Hematopoietic multipotent progenitor cell treated with erythropoietin and hydrocortisone succinate and interleukin-3 and kit ligand, for 8 days (in vitro differentiated cells): Measurements from ENCODE around the gene CRB1.
A peak's percentile ranks its signal among the peaks of the same experiment; 100 is the strongest.

ENCODE experiments used
- DNase-seq: peaks from one replicate; pipeline ENCODE4 v3.0.0-alpha.2; 2015

CRB1 gene

DNA sequence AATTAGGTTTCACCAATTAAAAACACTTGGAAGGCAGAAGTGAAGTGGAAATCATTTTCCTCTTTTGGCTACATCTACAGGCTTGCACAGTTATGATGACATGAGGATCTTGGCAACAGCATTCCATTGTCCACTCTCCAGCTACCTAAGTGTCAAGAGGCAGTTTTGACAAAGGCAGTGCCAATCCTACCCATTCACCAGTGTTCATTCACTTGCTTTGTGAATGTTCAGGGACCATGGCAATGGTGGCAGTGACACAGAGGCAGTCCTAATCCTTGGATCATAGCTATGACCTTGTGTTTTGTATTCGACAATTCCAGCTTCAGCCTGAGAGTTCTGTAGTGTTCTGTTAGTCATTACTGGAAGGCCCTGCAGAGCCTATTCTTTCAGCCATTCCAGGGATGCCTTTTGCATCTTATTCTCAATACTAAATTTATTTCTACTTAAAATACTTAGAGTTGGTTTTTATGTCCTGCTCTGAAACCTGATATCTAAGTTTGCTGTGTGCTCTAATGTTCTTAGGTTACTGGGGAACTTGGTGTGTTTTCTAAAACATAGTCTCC lies 36.7 kb downstream of the CRB1 start:
- no peak for DNase-seq

DNA sequence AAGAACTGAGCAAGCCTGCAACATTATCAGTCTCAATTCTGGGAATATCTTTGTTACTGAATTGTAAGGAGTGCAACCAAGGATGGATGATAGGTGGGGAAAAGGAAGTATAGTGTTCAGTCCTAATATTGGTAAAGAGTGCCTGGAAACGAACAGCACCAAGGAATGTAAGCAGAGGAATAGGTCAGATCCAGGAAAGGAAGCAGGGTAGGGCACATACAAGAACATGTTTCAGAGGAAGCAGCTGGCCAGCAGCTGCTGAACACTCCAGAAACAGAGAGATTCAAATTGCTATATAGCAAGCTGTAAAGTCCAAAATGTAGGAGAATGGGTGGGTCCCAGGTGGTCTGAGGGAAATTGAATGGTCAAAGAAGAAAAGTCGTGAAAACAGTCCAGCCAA lies 37.9 kb downstream of the CRB1 start:
- DNase-seq: no peak

GRCh38 chr1:197306381-197307062 lies 38.5 kb downstream of the CRB1 start:
- no peak for DNase-seq

GRCh38 chr1:197307136-197307535 lies 39.1 kb downstream of the CRB1 start:
- no peak for DNase-seq

DNA sequence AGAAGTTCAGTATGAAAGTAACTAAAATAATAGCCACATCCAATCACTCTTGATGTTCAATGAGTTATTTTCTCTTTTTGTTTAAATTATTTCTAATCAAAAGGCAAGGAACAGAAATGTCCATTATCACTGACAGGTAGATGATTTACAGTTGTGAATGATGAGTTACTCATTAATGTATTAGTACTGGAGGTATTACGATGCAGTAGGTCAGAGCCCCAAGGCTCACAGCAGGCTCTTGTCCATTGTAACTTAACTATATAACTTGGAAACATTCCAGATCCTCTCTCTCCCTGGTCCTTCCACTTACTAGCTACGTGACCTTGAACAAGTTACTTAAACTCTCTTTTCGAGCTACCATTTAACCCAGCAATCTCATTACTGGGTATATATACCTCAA lies 39.5 kb downstream of the CRB1 start:
- DNase-seq: no peak

DNA sequence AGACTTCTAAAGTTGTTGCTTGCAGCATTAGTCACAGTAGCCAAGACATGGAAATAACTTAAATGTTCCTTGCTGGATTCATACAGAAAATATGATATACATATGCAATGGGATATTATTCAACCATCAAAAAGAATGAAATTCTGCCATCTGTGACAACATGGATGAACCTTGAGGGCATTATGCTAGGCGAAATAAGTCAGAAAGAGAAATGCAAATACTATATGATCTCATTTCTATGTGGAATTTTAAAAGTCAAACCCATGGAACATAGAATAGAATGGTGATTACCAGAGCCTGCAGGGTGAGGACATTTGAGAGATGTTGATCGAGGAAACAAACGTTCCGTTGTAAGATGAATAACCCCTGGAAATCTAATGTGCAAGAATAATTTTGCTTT lies 43.0 kb downstream of the CRB1 start:
- no peak for DNase-seq

- no peak for DNase-seq
Measured at GRCh38 chr1:197312163-197312562, 44.1 kb downstream of the CRB1 start.

- DNase-seq: no peak
Measured at GRCh38 chr1:197313713-197314112, 45.7 kb downstream of the CRB1 start.

- no peak for DNase-seq
Measured at GRCh38 chr1:197314682-197315081, 46.6 kb downstream of the CRB1 start.

- DNase-seq: no peak
Measured at GRCh38 chr1:197319631-197320030, 51.6 kb downstream of the CRB1 start.

DNA sequence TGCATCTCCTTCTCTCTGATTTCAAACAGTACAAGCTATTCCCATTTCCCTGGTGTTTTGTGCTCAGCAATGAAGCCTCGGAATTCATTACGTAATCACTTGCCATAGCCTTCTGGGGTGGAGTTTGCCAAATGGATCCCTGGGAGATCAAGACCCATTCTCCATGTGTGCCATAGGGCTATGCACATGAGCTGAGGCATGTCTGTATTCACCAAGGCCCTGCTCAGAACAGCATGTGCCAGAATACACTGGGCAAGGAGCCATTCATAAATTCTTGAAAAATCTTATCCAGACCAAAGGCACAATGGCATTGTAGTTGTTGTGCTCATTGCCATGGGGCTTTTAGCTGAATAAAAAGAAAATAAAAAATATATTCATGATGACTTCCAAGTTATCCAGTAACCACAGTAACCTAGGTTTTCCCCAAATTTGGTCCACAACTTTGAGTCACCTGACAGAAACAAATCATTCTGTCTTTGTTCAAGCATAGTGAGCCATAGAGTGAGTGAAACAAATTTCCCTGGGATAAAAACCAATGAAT lies 53.0 kb downstream of the CRB1 start:
- no peak for DNase-seq

DNA sequence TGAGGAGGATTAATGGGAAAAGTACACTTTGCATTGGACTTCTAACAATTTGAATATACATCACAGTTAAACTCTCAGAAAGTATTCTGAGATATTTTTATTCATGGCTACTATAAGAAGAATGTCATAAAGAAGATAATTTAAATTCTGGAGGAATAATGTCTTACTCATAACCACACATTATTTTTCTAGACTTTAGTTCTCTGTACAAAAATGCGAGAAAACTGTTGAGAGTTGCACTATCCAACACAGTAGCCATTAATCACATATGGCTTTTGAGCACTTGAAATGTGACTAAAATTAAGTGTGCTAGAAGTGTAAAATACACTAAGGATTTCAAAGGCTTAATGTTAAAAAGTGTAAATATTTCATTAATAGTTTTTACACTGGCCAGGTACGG lies 53.8 kb downstream of the CRB1 start:
- no peak for DNase-seq

- peak; percentile 13 for DNase-seq
Measured at GRCh38 chr1:197327776-197328364, 59.8 kb downstream of the CRB1 start.

- DNase-seq: no peak
Measured at GRCh38 chr1:197330213-197330612, 62.2 kb downstream of the CRB1 start.

GRCh38 chr1:197331565-197331964 lies 63.5 kb downstream of the CRB1 start:
- no peak for DNase-seq

GRCh38 chr1:197333041-197333440 lies 65.0 kb downstream of the CRB1 start:
- no peak for DNase-seq

DNA sequence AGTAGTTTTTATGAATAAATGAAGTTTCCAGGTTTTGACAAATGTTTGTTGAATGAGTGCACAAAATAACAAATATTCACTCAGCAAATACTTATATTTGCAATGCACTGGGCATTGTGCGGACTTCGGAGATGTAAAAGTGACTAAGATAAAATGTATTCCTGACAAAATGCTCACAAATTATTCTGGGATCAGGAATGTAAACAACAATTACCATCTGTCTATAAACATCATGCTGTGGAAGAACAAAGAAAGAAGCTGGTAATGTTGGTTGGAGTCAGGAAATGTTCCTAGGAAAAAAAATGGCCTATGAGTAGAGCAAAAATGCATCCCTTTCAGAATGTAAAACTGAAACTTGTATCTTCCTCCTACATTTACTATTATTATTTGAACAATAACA lies 68.5 kb downstream of the CRB1 start:
- no peak for DNase-seq

GRCh38 chr1:197339106-197340060 lies 71.3 kb downstream of the CRB1 start:
- no peak for DNase-seq

- DNase-seq: no peak
Measured at GRCh38 chr1:197341626-197342025, 73.6 kb downstream of the CRB1 start.

GRCh38 chr1:197342044-197342565 lies 74.1 kb downstream of the CRB1 start:
- no peak for DNase-seq

DNA sequence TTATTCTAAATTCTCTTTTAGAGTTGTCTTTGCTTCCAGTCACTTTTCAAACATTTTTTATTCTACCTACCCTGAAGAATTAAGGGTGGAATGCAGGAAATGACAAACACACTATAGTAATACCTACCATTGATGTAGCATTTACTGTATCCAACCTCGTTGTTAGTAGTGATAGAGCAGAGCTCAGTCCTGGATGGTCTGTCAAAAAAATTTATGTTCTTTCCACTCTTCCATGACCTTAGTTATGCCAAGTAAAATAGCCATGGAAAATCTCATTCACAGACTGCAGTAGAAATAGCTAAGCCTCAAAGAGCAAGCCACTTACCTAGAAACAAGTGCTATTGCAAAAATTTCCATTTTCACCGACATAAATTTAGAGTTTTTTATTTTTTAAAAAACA lies 74.6 kb downstream of the CRB1 start:
- DNase-seq: no peak

- DNase-seq: no peak
Measured at GRCh38 chr1:197343663-197344273, 75.7 kb downstream of the CRB1 start.
